PC-3 (cell line): ENCODE data around the gene SOSTDC1.

ENCODE experiments used
- CTCF ChIP-seq: fragments of 300-600 bp; sonication (generic); conservative IDR thresholded peaks from 2 replicates; pipeline ENCODE4 v1.5.1; 2017; ENCODE audit warnings: antibody characterized with exemption, low read depth, mild to moderate bottlenecking, low read length
- EZH2 ChIP-seq: fragments of 300-600 bp; sonication (generic); IDR thresholded peaks from one replicate; pipeline ENCODE4 v1.6.1; 2017; ENCODE audit warnings: antibody characterized with exemption, mild to moderate bottlenecking, low read length; ENCODE audit not compliant: unreplicated experiment

DNA sequence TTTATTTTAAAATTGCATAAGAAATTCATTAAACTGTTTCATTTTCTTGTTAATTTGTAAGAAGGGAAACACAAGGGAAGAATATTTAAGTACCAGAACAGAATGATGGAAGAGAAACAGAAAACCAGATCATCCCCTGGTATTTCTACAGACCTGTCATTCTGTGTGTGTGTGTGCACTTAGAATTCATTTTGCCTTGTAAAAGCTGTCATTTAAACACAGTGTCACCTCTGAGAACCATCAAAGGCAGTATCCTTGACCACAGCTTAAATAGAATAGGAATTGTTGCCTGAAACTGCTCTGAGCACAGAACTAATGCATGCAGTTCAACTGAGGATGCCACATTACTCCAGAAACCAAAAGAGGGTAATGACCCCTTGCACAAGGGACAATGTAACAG, 37.4 kb downstream of the SOSTDC1 start:
- TF ChIP-seq CTCF: no peak
- no peak for TF ChIP-seq EZH2
